SHP77 (cell line): ENCODE data around the gene HKDC1.
"Not testable (repeated sequence)": the region's sequence is repeated elsewhere in the genome, so short reads cannot be mapped to it uniquely, and the experiment has no call there.

Source experiments
- DNase-seq, 2 experiments: peaks; one replicate each; lab custom pipeline; 2025; lab: John Stamatoyannopoulos, UW

The HKDC1 gene

DNA sequence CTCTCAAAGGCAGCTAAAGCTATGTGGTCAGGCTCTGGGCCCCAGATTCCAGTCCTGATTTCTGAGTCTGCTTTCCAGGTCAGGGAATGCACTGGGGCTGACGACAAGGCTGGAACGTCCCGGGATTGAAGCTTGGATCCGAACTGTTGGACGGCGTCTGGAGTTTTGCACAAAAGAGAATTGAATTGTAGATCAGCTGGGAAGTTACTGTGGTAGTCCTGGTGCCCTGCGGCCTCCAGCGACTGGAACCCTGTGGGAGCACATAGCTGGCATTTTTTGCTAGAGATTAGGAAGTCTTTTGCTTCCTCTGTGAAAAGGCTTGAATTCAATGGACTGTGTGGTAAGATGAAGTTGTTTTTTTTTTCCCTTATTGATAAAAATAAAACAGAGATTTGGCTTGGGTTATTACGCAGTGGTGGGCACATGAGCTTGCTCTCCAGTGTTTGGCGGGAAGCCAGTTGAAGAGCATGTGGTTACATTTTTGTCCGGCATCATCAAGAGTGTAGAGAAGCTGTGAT is 58.4 kb downstream of the HKDC1 start, which contains the start of gene HK1:
Gene HK1, plus strand, starts transcription at position 51 of the 518 bp plus-strand sequence.
- DNase-seq = no peak

- DNase-seq = no peak
These were observed 59.0 kb downstream of the HKDC1 start for GRCh38 chr10:69279110-69279509.

GRCh38 chr10:69281507-69282413 is 61.6 kb downstream of the HKDC1 start:
- no peak for DNase-seq

DNA sequence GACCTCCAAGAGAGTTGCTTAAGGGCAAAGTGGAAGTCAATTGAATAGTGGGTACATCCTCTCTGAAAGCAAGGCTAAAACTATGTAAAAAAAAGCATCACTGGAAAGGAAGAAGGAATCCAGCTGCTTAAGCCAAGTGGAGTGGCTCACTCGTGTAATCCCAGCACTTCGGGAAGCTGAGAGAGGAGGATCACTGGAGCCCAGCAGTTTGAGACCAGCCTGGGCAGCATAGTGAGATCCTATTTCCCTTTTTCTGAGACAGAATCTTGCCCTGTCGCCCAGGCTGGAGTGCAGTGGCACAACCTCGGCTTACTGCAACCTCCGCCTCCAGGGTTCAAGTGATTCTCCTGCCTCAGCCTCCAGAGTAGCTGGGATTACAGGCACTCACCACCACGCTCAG is 64.3 kb downstream of the HKDC1 start:
- not testable (repeated sequence) for DNase-seq

DNA sequence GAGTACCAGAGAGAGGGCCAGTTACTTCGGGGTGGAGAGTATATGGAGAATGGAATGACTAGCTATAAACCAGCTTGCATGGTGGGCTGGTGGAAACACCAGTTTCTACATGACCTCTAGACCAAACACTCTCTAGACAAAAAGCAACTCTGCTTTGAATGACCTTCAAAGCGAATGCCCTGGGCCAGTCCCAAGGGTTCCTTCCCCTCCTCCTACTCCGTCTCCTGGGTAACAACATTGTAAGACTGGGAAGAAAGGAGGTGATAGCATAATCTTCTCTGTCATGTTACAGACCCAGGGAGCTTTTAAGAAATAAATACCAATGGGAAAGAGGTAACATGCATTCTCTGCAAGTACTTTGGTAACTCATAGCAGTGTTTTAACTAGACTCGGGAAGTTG is 65.6 kb downstream of the HKDC1 start:
- no peak for DNase-seq

DNA sequence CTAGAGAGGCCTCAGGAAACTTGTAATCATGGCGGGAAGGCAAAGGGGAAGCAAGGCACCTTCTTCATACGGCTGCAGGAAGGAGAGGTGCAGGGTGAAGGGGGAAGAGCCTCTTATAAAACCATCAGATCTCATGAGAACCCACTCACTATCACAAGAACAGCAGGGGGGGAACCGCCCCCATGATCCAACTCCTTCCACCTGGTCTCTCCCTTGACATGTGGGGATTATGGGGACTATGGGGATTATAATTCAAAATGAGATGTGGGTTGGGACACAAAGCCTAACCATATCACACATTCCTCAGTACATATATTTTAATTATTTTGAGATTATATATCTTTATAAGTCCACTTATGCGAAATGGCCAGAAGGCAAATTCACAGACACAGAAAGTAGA is 67.0 kb downstream of the HKDC1 start:
- no peak for DNase-seq

- no peak for DNase-seq
These were observed 70.9 kb downstream of the HKDC1 start for GRCh38 chr10:69290993-69291392.

DNA sequence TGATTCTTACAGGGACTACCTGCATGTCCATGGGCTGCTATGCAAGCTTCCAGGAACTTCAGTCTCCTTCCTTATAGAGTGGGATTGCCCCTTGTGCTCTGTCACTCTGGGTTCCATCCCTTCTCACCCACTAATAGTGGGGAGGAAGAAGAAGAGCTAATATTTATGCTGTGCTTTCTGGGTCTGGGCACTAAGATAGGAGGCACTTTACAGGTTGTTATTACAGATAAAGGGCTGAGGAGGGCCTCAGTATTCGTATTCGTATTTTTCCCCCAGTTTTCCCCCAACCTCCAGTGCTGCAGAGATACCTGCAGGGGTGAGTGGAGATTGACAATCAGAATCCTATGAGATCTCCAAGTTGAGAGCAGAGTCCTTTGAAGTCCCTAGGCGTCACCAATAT is 72.3 kb downstream of the HKDC1 start:
- DNase-seq = no peak

DNA sequence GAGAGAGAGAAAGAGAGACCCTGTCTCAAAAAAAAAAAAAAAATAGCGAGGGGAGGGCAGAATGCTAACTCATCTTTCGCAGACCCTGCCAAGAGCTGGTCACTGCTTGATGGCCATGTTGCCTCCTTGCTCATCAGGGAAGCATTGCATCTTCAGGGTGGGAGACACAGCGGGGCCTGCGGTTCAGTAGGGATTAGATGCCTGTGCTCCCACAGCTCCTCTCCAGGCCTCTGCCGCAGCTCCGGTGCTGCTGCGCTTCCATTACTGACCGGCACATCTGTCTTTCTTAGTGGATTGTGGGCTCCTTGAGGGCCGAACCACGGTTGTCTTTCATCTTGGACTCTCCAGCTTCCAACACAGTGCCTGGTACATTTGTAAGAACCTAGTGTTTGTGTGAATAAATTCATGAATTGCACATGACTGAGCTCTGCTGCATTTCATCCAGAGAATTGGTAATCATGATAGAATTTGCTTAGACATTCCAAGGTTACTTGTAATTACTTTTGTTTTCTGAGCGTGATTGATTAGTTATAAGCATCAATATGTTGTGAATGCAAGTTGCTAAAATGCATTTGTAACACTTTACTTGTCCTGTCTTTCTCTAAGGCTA is 75.0 kb downstream of the HKDC1 start:
- DNase-seq = no peak

DNA sequence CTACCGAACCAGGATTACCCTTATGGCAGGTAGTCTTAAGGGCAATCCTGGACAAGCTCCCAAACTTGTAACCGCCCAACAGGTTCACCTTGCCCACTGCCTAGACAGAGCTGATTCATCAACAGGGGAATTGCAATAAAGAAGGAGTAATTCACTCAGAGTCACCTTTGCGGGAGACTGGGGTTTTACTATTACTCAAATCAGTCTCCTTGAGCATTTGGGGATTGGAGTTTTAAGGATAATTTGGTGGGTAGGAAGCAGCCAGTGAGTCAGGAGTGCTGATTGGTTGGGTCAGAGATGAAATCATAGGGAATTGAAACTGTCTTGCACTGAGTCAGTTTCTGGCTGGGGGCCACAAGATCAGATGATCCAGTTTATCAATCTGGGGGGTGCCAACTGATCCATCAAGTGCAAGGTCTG is 83.5 kb downstream of the HKDC1 start:
- no peak for DNase-seq

- no peak for DNase-seq
These were observed 86.3 kb downstream of the HKDC1 start for GRCh38 chr10:69306421-69306820.

- no peak for DNase-seq
These were observed 87.3 kb downstream of the HKDC1 start for GRCh38 chr10:69307434-69307833.

DNA sequence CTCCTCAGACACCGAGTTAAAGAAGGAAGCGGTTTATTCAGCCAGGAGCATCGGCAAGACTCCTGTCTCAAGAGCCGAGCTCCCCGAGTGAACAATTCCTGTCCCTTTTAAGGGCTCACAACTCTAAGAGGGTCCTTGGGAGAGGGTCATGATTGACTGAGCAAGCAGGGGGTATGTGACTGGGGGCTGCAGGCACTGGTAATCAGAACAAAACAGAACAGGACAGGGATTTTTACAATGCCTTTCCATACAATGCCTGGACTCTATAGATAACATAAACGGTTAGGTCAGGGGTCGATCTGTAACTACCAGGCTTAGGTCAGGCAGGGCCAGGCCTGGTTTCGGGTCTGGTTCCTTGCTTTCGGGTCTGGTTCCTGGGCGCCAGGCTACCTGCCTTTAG is 88.2 kb downstream of the HKDC1 start:
- not testable (repeated sequence) for DNase-seq

DNA sequence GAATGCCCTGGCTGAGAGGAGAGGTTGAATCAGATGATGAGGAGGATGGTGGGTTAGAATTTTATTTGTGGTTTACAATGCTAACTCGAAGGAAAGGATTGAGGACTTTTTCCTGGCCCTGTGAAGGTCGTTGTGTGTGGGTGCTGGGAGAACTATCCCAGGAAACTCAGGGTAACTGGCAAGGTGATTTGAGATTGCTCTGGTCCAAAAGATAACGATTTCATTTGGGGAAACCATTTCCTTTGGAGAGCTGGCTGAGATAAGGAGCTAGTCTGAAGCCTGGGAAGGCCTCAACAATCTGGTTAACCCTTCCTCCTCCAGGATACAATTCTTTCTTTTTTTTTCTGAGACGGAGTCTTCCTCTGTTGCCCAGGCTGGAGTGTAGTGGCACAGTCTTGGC is 91.2 kb downstream of the HKDC1 start:
- no peak for DNase-seq

GRCh38 chr10:69312528-69312927 is 92.4 kb downstream of the HKDC1 start:
- DNase-seq = no peak

DNA sequence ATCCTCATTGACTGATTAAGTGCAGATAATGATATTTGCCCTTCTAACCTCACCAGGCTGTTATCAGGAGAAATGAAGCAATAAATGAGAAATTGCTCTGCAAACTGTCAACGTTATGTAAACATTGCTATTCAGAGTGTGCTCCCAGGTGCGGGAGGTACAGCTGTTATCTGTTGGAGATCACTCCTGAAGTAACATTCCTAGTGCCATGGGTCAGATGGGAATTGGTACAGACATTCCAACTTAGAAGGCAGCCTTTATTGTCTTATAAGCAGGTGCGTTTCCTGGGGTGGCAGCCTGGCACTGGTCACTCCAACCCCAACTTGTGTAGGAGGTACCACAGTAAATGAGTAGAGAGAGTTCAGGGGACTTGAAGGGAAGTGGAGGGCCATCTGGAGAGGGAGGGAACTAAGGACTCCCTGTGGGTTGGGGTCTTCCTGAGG is 95.0 kb downstream of the HKDC1 start:
- no peak for DNase-seq

- DNase-seq = no peak
These were observed 95.6 kb downstream of the HKDC1 start for GRCh38 chr10:69315610-69316312.

GRCh38 chr10:69316313-69317059 is 96.4 kb downstream of the HKDC1 start:
- no peak for DNase-seq
